HG02943 (cell line): Measurements from ENCODE around the gene TNFAIP8.
A peak's percentile ranks its signal among the peaks of the same experiment; 100 is the strongest.

Experiments used
- ATAC-seq: cut with Tn5 transposase; IDR thresholded peaks from one replicate; pipeline ENCODE4 v1.9.1; 2021; ENCODE audit warnings: mild to moderate bottlenecking, low read depth, moderate library complexity; ENCODE audit not compliant: unreplicated experiment

Gene TNFAIP8

GRCh38 chr5:119355685-119356611, at the start of gene TNFAIP8:
TSS of gene TNFAIP8 (plus strand) at chr5:119356019. CDS start at chr5:119356091, 72 bp downstream.
- peak; percentile 35 for ATAC-seq

DNA sequence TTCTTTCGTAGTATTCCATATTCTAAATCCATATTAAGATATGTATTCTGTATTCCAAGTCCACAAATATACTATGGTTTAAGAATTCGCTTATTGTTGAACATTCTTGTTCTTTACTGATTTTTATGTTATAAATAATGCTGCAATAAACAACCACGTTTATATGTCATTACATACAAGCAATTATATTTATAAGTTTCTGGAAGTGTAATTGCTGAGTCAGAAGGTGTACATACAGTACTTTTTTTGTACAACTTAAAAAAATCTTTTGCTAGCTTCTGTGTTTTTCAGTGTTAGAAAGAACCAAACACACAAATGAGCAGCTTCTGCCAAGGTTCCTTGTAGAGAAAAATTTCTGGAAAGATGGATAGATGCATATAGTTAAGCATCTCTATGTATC, 48.6 kb upstream of the TNFAIP8 start:
- no peak for ATAC-seq

DNA sequence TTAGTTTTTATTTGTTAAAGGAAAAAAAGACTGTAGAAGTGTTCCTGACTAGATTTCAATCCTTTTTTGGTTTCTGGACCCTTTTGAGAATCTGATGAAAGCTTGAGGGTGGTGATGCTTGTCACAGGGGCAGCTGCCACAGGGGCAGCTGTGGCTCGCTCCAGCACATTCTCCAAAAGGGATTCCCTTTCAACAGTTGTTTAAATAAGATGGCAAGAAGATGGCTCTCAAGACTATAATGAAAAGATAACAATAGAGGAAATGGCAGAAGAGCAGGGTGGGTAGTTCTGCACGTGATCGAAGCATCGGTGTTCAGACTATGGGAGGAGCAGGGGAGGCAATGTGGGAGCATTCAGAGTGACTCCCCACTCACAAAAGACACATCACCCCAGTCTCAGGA, 46.5 kb upstream of the TNFAIP8 start:
- ATAC-seq = no peak

GRCh38 chr5:119311688-119312087, 44.1 kb upstream of the TNFAIP8 start:
- no peak for ATAC-seq

GRCh38 chr5:119312403-119312802, 43.4 kb upstream of the TNFAIP8 start:
- no peak for ATAC-seq

DNA sequence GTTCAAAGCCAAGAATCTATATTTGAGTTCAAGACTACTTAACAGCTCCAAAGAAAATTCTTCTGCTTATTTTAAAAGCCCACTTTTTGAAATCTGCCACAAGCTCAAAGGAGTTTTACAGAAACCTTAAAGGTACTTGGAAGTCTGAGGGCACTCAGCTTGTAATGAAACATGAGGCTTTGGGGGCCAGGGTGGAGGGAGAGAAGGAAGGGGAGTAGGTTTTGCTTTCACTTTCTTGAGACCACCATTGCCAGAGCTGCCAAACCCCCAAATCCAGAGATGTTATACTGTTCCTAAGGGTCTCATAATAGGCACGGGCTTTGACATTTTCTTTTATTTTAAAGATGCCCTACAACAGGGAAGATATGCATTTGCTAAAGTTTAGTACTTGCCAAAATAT, 42.6 kb upstream of the TNFAIP8 start:
- no peak for ATAC-seq

GRCh38 chr5:119313658-119314605, 41.9 kb upstream of the TNFAIP8 start:
- ATAC-seq = no peak

DNA sequence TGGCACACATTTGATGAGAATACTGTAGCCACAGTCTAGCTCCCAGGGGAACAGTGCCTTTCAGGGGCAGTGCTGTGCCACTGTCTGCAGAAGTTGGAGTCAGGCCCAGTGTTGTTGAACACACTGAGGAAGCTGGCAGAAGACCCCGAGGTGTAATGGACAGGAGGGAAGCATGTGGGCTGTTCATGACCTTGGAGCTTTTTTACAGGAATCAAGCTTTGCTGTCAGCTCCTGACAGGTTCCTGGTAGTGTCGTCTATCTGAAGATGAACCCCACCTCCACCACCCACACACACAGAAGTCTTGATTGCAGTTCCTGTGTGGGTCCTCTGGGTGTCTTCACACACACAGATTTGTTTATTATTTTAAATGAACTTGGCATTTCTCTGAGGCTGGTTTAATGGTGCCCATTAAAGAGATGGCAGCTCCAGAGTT, 40.3 kb upstream of the TNFAIP8 start:
- ATAC-seq = peak; percentile 77

DNA sequence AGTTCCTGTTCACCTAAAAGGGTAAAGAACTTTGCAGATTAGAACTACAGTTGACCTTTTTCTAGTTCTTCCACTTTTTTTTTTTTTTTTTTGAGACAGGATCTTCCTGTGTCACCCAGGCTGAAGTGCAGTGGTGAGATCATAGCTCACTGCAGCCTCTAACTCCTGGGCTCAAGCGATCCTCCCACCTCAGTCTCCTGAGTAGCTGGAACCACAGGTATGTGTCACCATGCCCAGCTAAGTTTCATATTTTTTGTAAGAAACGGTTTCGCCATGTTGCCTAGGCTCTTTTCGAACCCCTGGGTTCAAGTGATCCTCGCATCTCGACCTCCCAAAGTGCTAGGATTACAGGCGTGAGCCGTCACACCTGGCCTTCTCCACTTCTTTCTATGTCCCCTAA, 39.7 kb upstream of the TNFAIP8 start:
- no peak for ATAC-seq

DNA sequence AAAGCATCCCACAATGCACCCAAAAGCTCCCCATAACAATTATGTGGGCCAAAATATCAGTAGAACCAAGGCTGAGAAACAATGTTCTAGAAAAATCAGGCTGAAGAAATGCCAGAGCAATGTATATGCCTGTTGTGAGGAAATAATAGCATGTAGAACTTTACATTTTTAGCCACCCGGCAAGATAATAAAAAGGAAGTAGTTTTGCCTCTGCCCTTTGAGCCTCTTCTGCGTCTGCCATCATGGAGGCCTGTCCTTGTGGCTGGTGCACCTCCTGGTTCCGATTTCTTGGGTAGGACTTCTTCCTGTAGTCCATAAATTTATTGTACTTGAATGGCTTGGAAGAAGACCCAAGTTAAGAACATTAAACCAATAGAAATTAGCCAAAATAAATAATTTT, 38.9 kb upstream of the TNFAIP8 start:
- ATAC-seq = no peak

DNA sequence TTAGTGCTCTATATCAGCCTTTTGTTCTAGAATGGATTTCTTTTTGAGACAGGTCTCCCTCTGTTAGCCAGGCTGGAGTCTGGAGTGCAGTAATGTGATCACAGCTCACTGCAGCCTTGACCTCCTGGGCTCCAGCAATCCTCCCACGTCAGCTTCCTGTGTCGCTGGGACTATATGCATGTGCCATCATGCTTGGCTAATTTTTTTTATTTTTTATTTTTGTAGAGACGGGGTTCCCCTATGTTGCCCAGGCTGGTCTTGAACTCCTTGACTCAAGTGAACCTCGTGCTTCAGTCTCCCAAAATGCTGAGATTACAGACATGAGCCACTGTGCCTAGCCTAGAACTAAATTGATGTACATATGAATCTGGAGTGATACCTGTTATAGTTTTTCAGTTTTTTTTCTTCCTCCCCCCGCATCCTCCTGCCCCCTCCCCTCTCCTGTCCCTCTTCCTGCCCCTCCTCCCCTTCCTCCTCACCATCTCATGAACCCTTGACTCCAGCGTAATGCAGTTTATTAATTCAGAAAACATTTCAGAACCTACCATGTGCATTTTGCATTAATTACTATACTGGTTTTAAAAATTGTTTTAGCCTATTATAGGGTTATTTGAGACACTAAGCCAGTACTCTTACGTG, 37.4 kb upstream of the TNFAIP8 start:
- no peak for ATAC-seq

- ATAC-seq = no peak
Measured at GRCh38 chr5:119319401-119319800, 36.4 kb upstream of the TNFAIP8 start.

- ATAC-seq = no peak
Measured at GRCh38 chr5:119319890-119320289, 35.9 kb upstream of the TNFAIP8 start.

GRCh38 chr5:119321569-119322311, 34.1 kb upstream of the TNFAIP8 start:
- no peak for ATAC-seq

DNA sequence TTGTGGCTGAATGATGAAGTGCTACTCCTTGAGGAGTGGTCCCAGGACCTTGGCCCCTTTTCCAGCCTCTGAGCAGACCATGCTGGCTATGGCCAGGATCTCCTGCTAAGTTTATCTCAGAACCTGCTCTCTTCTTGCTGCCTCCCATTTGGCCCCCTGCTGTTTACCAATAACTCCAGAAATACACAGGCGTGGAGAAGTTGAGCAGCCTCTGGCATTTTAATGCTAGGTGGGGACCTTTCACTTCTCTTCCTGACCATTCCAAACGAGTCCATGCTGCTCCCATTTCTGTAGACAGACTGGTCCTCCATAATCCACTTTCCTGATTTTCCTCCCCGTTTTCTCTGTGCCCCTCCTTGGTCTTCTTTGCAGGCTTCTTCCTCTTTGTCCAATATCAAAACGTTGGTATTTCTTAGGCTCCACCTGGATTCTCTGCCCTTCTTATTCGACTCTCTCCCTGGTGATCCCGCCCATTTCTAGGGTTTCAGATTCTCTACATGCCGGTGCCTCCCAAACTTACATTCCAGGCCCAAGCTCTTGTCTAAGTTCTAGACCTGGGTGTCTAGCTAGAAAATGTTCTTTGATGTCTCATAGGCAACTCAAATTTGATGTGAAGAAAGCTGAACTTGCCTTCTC, 33.4 kb upstream of the TNFAIP8 start:
- no peak for ATAC-seq

GRCh38 chr5:119322948-119323537, 32.8 kb upstream of the TNFAIP8 start:
- ATAC-seq = no peak

DNA sequence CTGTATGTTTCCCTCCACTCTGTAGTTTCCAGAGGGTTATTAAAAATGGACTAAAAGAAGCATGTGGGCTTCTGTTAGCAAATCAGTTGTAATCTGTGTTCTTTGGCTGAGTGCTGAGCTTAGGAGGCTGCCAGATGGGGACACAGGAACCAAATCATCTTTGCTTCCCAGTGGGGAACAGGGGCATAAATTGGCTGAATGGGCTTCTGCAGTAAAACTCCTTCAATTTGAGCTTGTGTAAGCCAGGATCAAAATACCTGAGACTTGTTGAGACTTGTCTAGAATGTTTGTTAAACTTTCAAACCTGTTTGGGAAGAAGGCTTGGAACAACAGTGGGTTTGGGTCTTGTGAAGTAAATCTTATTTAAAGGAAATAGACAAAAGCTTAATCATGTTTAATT, 32.2 kb upstream of the TNFAIP8 start:
- no peak for ATAC-seq

DNA sequence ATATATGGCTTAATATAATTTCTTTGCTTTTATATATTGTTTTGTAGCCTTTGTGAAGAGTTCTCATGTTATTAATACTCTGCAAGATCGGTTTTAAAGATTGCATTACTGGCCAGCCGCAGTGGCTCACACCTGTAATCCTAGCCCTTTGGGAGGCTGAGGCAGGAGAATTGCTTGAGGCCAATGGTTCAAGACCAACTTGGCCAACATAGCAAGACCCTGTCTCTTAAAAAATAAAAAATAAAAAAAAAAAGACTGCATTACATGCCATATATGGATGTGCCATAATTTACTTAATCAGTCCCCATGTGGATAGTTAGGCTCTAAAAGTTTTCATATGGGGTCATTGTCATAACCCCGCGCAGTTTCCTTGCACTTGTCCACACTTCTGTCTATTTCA, 31.0 kb upstream of the TNFAIP8 start:
- ATAC-seq = no peak

DNA sequence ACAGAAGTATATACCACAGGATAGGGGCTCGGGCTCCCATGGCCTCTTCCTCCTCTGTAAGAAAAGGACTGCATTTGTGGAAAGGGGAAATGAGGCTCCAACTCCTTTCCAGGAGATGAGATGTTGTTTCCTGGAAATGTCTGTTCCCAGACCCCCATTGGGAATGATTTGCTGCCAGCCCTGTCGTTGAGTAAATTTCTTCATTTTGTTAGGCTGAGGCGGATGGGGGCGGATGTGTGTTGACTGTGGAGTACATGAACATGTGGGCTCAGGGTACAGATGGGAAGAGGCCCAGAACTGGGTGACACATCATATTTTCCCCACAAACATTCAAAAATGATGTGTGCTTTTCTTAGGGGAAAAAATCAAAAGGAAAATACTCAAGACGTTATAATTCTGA, 28.8 kb upstream of the TNFAIP8 start:
- ATAC-seq = no peak
